SK-N-SH (cell line): Measurements from ENCODE around the gene LDLRAD1. TPM values are rescaled to one million over a fixed set of nuclear protein-coding genes. Genes with fewer than 3 reads are reported as not detected.

Source experiments
- CTCF ChIA-PET: fragments of 300-600, 350-600 bp; formaldehyde crosslinking; extraction: SDS; loops from one replicate; lab custom pipeline; 2021; lab: Yijun Ruan, JAX
- POLR2A ChIA-PET: fragments of 350-600 bp; sonication (Branson Sonifier 250); formaldehyde crosslinking; extraction: SDS; loops from one replicate; lab custom pipeline; 2020; ENCODE audit warnings: antibody characterized with exemption, inconsistent platforms; lab: Yijun Ruan, JAX
- DNase-seq: peaks from one replicate; pipeline ENCODE4 v3.0.0; 2012
- H2AFZ ChIP-seq: fragments of 200-600 bp; sonication (generic); 2 replicates; pipeline ENCODE4 v1.8.1; 2016; ENCODE audit warnings: antibody characterized with exemption, mild to moderate bottlenecking, low read depth
- H3F3A ChIP-seq: fragments of 200-600 bp; sonication (generic); replicated peaks from 2 replicates; pipeline ENCODE3; 2016; ENCODE audit warnings: antibody characterized with exemption, mild to moderate bottlenecking; ENCODE audit not compliant: insufficient read depth
- H3K27ac ChIP-seq, 2 experiments: fragments of 200-500 bp in 1 of 2; fragments of 200-600 bp in 1 of 2; sonication (Bioruptor generic) in 1 of 2; sonication (generic), shearing (Covaris generic) in 1 of 2; 2 replicates each; pipeline versions ENCODE4 v1.5.1 to v1.6.1; 2014 to 2016; ENCODE audit warnings: low read depth in 2 of 2, inconsistent platforms in 1 of 2, low read length in 1 of 2, mild to moderate bottlenecking in 1 of 2, mixed read lengths in 1 of 2
- H3K27me3 ChIP-seq: fragments of 200-600 bp; sonication (generic), shearing (Covaris generic); 2 replicates; pipeline ENCODE4 v1.6.1; 2016; ENCODE audit warnings: mixed run types; ENCODE audit not compliant: insufficient read depth
- H3K36me3 ChIP-seq, 2 experiments: fragments of 200-500 bp in 1 of 2; fragments of 200-600 bp in 1 of 2; sonication (Bioruptor generic) in 1 of 2; sonication (generic) in 1 of 2; replicated peaks in 1 of 2; 2 replicates each; pipeline versions ENCODE3 to v1.5.1; 2014 to 2016; ENCODE audit warnings: low read length in 1 of 2, mild to moderate bottlenecking in 1 of 2; ENCODE audit not compliant: insufficient read depth in 2 of 2, control insufficient read depth in 1 of 2
- H3K4me1 ChIP-seq, 2 experiments: fragments of 200-500 bp in 1 of 2; fragments of 200-600 bp in 1 of 2; sonication (Bioruptor generic) in 1 of 2; sonication (generic), shearing (Covaris generic) in 1 of 2; 2 replicates each; pipeline versions ENCODE4 v1.5.1 to v1.6.1; 2014 to 2016; ENCODE audit warnings: low read depth in 1 of 2, low read length in 1 of 2, mixed run types in 1 of 2; ENCODE audit not compliant: insufficient read depth in 2 of 2, control insufficient read depth in 1 of 2
- H3K4me2 ChIP-seq: fragments of 200-600 bp; sonication (generic), shearing (Covaris generic); 2 replicates; pipeline ENCODE4 v1.6.1; 2017; ENCODE audit warnings: mixed run types
- H3K4me3 ChIP-seq, 2 experiments: fragments of 200-500 bp in 1 of 2; fragments of 200-600 bp in 1 of 2; sonication (Bioruptor generic) in 1 of 2; sonication (generic), shearing (Covaris generic) in 1 of 2; 2 replicates each; pipeline versions ENCODE4 v1.5.1 to v1.8.1; 2014 to 2016; ENCODE audit warnings: low read depth in 2 of 2, inconsistent platforms in 1 of 2, low read length in 1 of 2, mild to moderate bottlenecking in 1 of 2, mixed read lengths in 1 of 2, moderate library complexity in 1 of 2
- H3K79me2 ChIP-seq: fragments of 200-600 bp; sonication (generic); 2 replicates; pipeline ENCODE4 v1.8.1; 2017; ENCODE audit warnings: mild to moderate bottlenecking; ENCODE audit not compliant: insufficient read depth
- H3K9ac ChIP-seq: fragments of 200-600 bp; sonication (generic); 2 replicates; pipeline ENCODE4 v1.6.1; 2017; ENCODE audit warnings: mixed run types
- H3K9me2 ChIP-seq: fragments of 200-600 bp; sonication (generic); 2 replicates; pipeline ENCODE4 v1.6.1; 2017; ENCODE audit warnings: mixed run types
- H3K9me3 ChIP-seq: fragments of 200-600 bp; sonication (generic); 2 replicates; pipeline ENCODE4 v1.6.1; 2017; ENCODE audit warnings: mixed run types, mild to moderate bottlenecking, moderate library complexity
- H4K20me1 ChIP-seq: fragments of 200-600 bp; sonication (generic); 2 replicates; pipeline ENCODE4 v1.6.1; 2017; ENCODE audit warnings: mild to moderate bottlenecking, mixed run types; ENCODE audit not compliant: insufficient read depth
- CHD2 ChIP-seq: fragments of 150-350 bp; IDR thresholded peaks from 2 replicates; pipeline ENCODE4 v1.6.1; 2018; ENCODE audit warnings: low read length; ENCODE audit not compliant: partially characterized antibody
- EP300 ChIP-seq, 2 experiments: IDR thresholded peaks; 2 replicates each; pipeline versions ENCODE4 v1.4.0 to v1.6.1; 2012; ENCODE audit warnings: borderline replicate concordance in 1 of 2, low read depth in 1 of 2, low read length in 1 of 2
- EZH2phosphoT487 ChIP-seq: fragments of 200-600 bp; sonication (generic); IDR thresholded peaks from 2 replicates; pipeline ENCODE4 v1.6.1; 2017; ENCODE audit warnings: low read depth, mixed run types, mild to moderate bottlenecking, antibody characterized with exemption, moderate library complexity, borderline replicate concordance
- FOXJ3 ChIP-seq: sonication (generic); formaldehyde crosslinking; IDR thresholded peaks from 2 replicates; pipeline ENCODE4 v1.5.1; 2020; ENCODE audit warnings: mild to moderate bottlenecking, missing genetic modification reagents
- GABPA ChIP-seq: IDR thresholded peaks from 2 replicates; pipeline ENCODE4 v1.4.0; 2012; ENCODE audit warnings: low read depth, mild to moderate bottlenecking
- GATA2 ChIP-seq: sonication (generic); formaldehyde crosslinking; IDR thresholded peaks from 2 replicates; pipeline ENCODE4 v1.5.0; 2020; ENCODE audit warnings: mild to moderate bottlenecking, missing genetic modification reagents
- JUND ChIP-seq: IDR thresholded peaks from 2 replicates; pipeline ENCODE4 v1.4.0; 2012
- MEF2A ChIP-seq: IDR thresholded peaks from 2 replicates; pipeline ENCODE4 v1.4.0; 2012; ENCODE audit warnings: low read depth, borderline replicate concordance
- NRF1 ChIP-seq: IDR thresholded peaks from 2 replicates; pipeline ENCODE4 v1.6.1; 2012; ENCODE audit warnings: low read depth, mild to moderate bottlenecking, low read length
- PBX3 ChIP-seq: IDR thresholded peaks from 2 replicates; pipeline ENCODE4; 2012
- RFX5 ChIP-seq: IDR thresholded peaks from 2 replicates; pipeline ENCODE4 v1.6.1; 2012; ENCODE audit warnings: mild to moderate bottlenecking, improper control_type of control experiment, low read length
- TCF12 ChIP-seq: IDR thresholded peaks from 2 replicates; pipeline ENCODE4 v1.4.0; 2012
- TEAD4 ChIP-seq: IDR thresholded peaks from 2 replicates; pipeline ENCODE4 v1.4.0; 2012; ENCODE audit warnings: mild to moderate bottlenecking, borderline replicate concordance; ENCODE audit not compliant: insufficient read depth
- USF1 ChIP-seq: IDR thresholded peaks from 2 replicates; pipeline ENCODE4 v1.4.0; 2012; ENCODE audit warnings: low read depth, borderline replicate concordance
- YY1 ChIP-seq: IDR thresholded peaks from 2 replicates; pipeline ENCODE4 v1.4.0; 2012; ENCODE audit warnings: low read depth, mild to moderate bottlenecking
- WGBS: methylation state at CpG from one replicate; pipeline ENCODE4 v1.1.6; 2017; ENCODE audit warnings: low lambda C conversion rate; 5-methylcytosine and 5-hydroxymethylcytosine counted together
- polyA plus RNA-seq, 3 experiments: library from polyadenylated mRNA; depleted of rRNA; stranded (reverse); fragments of >200 nt; gene quantifications; 2 replicates each; pipeline ENCODE4 v1.2.3, GENCODE V29; 2012
- TF ChIP-seq, protein P1 (sequence below): fragments of 200-600 bp; sonication (generic); IDR thresholded peaks from 2 replicates; pipeline ENCODE4 v1.6.1; 2017; ENCODE audit warnings: antibody characterized with exemption, mild to moderate bottlenecking, moderate library complexity

LDLRAD1 gene
- polyA plus RNA-seq, 1 of the 3 experiments (the other 2 are of a cell fraction): not detected

DNA sequence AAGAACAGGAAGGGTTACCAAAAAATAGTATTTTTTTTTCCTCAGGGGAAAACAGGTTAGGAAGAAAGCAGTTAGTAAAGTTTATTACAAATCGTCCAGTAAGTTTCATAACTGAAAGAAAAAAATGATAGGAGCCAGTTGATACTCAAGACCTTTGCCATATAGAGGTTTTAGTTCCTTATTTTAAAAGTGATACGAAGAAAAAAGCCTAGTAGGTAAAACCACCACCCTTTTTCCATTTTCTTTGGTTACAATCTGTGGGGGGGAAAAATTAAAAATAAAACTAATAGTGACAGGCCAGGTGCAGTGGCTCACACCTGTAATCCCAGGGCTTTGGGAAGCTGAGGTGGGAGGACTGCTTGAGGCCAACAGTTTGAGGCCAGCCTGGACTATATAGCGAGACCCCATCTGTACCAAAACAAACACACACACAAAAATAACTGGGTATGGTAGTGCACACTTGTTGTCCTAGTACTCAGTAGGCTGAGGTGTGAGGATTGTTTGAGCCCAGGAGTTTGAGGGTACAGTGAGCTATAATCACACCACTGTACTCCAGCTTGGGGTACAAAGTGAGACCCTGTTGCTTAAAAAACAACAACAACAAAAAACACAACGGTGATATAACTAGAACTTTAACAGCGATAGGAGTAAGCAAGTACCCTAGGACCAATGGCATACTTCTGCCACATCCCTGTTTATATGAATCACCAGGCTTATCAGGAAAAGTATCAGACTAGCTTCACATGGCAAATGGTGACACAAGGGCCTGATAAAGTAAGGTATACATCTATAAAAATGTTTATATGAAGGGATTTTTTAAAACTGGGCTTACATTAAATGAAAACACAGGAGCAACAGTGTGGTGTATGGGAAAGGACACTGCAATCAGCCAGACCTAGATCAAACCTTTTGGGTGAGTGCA, 29.7 kb upstream of the LDLRAD1 start:
- no peak for DNase-seq
- peaks cover 69% of the 10 kb centered on the region for H3K79me2 ChIP-seq
- H3K9me2 ChIP-seq: no peaks in the 10 kb centered on the region
- H3K4me3 ChIP-seq: no peak overlapping the region
- CTCF ChIA-PET: interaction anchor here (1.0 to 1.9 kb wide), 4 partner anchors 16 to 169 kb away, joined by 3 to 5 read pairs (median 4); no protein-coding TSS in a partner anchor
- TF ChIP-seq MEF2A: no peak
- TF ChIP-seq RFX5: no peak
- TF ChIP-seq USF1: no peak
- no peak for TF ChIP-seq JUND
- no peak for TF ChIP-seq TEAD4
- no peak for TF ChIP-seq EP300 (IDR thresholded peaks at IDR 0.05; ENCODE audit: borderline replicate concordance in 1 of 2, low read depth in 1 of 2, low read length in 1 of 2)
- TF ChIP-seq EZH2phosphoT487: no peak
- no peak for TF ChIP-seq YY1
- no peak for TF ChIP-seq TCF12
- TF ChIP-seq CHD2: no peak
- no peak for TF ChIP-seq PBX3
- no peak for TF ChIP-seq GATA2 (CRISPR knock-in tag)
- TF ChIP-seq GABPA: no peak
- TF ChIP-seq FOXJ3 (CRISPR knock-in tag): no peak
- TF ChIP-seq, protein P1, sequence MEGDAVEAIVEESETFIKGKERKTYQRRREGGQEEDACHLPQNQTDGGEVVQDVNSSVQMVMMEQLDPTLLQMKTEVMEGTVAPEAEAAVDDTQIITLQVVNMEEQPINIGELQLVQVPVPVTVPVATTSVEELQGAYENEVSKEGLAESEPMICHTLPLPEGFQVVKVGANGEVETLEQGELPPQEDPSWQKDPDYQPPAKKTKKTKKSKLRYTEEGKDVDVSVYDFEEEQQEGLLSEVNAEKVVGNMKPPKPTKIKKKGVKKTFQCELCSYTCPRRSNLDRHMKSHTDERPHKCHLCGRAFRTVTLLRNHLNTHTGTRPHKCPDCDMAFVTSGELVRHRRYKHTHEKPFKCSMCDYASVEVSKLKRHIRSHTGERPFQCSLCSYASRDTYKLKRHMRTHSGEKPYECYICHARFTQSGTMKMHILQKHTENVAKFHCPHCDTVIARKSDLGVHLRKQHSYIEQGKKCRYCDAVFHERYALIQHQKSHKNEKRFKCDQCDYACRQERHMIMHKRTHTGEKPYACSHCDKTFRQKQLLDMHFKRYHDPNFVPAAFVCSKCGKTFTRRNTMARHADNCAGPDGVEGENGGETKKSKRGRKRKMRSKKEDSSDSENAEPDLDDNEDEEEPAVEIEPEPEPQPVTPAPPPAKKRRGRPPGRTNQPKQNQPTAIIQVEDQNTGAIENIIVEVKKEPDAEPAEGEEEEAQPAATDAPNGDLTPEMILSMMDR: no peak
- TF ChIP-seq NRF1: no peak
- peak overlapping the region in 1 of 2 experiments; percentile 46; a peak in 1 of 4 replicates for H3K27ac ChIP-seq
- no peak overlapping the region for H3K9ac ChIP-seq
- H4K20me1 ChIP-seq: peaks cover 12% of the 10 kb centered on the region
- H3K4me2 ChIP-seq: peak overlapping the region; percentile 15
- peaks cover 6 to 19% of the 10 kb centered on the region in 2 experiments for H3K36me3 ChIP-seq
- H3K4me1 ChIP-seq: peaks cover 0 to 13% of the 10 kb centered on the region in 2 experiments; a peak in 3 of 4 replicates
- no peaks in the 10 kb centered on the region for H3K9me3 ChIP-seq
- 84% methylated on average over 5 of the region's 5 CpGs for WGBS
- peaks cover 5% of the 10 kb centered on the region for H3F3A ChIP-seq
- POLR2A ChIA-PET: no interaction called here
- H2AFZ ChIP-seq: no peak overlapping the region
- no peaks in the 10 kb centered on the region for H3K27me3 ChIP-seq
